Activated naive CD4-positive, alpha-beta T cell treated with anti-CD3 and anti-CD28 coated beads, Interleukin-2, amount 50 U/mL, for 72 hours (primary cell): ENCODE measurements around the gene NBEA. TPM values are rescaled to one million over a fixed set of nuclear protein-coding genes. Genes with fewer than 3 reads are reported as not detected.

Experiments used
- ATAC-seq, 2 donors: fragments of 150-1000 bp; cut with Tn5 transposase; 2 replicates each; pipeline ENCODE4 v1.10.0; 2021; ENCODE audit warnings: mild to moderate bottlenecking in 2 of 2, moderate library complexity in 2 of 2
- DNase-seq, 2 donors: peaks; one replicate each; pipeline ENCODE4 v3.0.0; 2021 to 2022; ENCODE audit warnings: low spot score in 2 of 2
- H3K27ac Mint-ChIP-seq, 2 donors: one replicate each; pipeline ENCODE4 v1.8.0; 2022; ENCODE audit warnings: mild to moderate bottlenecking in 2 of 2, mixed read lengths in 2 of 2
- H3K36me3 Mint-ChIP-seq, 2 donors: one replicate each; pipeline ENCODE4 v1.8.0; 2022; ENCODE audit warnings: mixed read lengths in 2 of 2
- H3K9me3 Mint-ChIP-seq, 2 donors: one replicate each; pipeline ENCODE4 v1.8.0; 2022; ENCODE audit warnings: mixed read lengths in 2 of 2
- total RNA-seq, 2 donors: library from RNA; stranded (reverse); gene quantifications; one replicate each; pipeline ENCODE4 v1.2.3, GENCODE V29; 2022

NBEA gene
- total RNA-seq, 2 donors from 2014 or later = 0.37 to 0.84 TPM

- Mint-ChIP-seq H3K36me3 (peaks cover 26 to 38% of the 10 kb centered on the region in 2 donors), H3K27ac (no peak overlapping the region), H3K9me3 (peaks cover 0 to 4% of the 10 kb centered on the region in 2 donors)
- no peak for DNase-seq
- no peak for ATAC-seq
Measured at GRCh38 chr13:35477386-35477946, 535.4 kb downstream of the NBEA start.

GRCh38 chr13:35478271-35479037 lies 536.4 kb downstream of the NBEA start:
- peaks cover 26 to 38% of the 10 kb centered on the region in 2 donors for H3K36me3 Mint-ChIP-seq
- ATAC-seq = no peak
- no peak for DNase-seq
- no peak overlapping the region for H3K27ac Mint-ChIP-seq
- peaks cover 0 to 4% of the 10 kb centered on the region in 2 donors for H3K9me3 Mint-ChIP-seq

GRCh38 chr13:35479038-35479492 lies 537.0 kb downstream of the NBEA start:
- no peak for ATAC-seq
- peaks cover 0 to 4% of the 10 kb centered on the region in 2 donors for H3K9me3 Mint-ChIP-seq
- H3K27ac Mint-ChIP-seq = no peak overlapping the region

GRCh38 chr13:35479706-35480105 lies 537.6 kb downstream of the NBEA start:
- Mint-ChIP-seq H3K36me3 (peaks cover 21 to 33% of the 10 kb centered on the region in 2 donors), H3K9me3 (peaks cover 0 to under 1% of the 10 kb centered on the region in 2 donors), H3K27ac (no peak overlapping the region)
- DNase-seq = no peak
- ATAC-seq = no peak

More at GRCh38 chr13:35479038-35479492, 537.0 kb downstream of the NBEA start:
- peaks cover 26 to 38% of the 10 kb centered on the region in 2 donors for H3K36me3 Mint-ChIP-seq
- no peak for DNase-seq

GRCh38 chr13:35480346-35480745 lies 538.3 kb downstream of the NBEA start:
- DNase-seq = no peak

GRCh38 chr13:35481777-35482176 lies 539.7 kb downstream of the NBEA start:
- DNase-seq = no peak
- Mint-ChIP-seq H3K27ac (no peak overlapping the region), H3K9me3 (no peaks in the 10 kb centered on the region), H3K36me3 (peaks cover under 1 to 15% of the 10 kb centered on the region in 2 donors)
- no peak for ATAC-seq

More at GRCh38 chr13:35480346-35480745, 538.3 kb downstream of the NBEA start:
- Mint-ChIP-seq H3K27ac (no peak overlapping the region), H3K9me3 (no peaks in the 10 kb centered on the region), H3K36me3 (peaks cover 14 to 29% of the 10 kb centered on the region in 2 donors)
- ATAC-seq = no peak

GRCh38 chr13:35482527-35482926 lies 540.5 kb downstream of the NBEA start:
- no peak for DNase-seq
- no peak for ATAC-seq
- Mint-ChIP-seq H3K36me3 (peaks cover 0 to 10% of the 10 kb centered on the region in 2 donors), H3K27ac (no peak overlapping the region), H3K9me3 (no peaks in the 10 kb centered on the region)

- DNase-seq (no peak), ATAC-seq (no peak)
- peaks cover 0 to 5% of the 10 kb centered on the region in 2 donors for H3K36me3 Mint-ChIP-seq
- no peak overlapping the region for H3K27ac Mint-ChIP-seq
- no peaks in the 10 kb centered on the region for H3K9me3 Mint-ChIP-seq
Measured at GRCh38 chr13:35483761-35484160, 541.7 kb downstream of the NBEA start.

- H3K36me3 Mint-ChIP-seq = no peaks in the 10 kb centered on the region
- no peak overlapping the region for H3K27ac Mint-ChIP-seq
- H3K9me3 Mint-ChIP-seq = no peaks in the 10 kb centered on the region
- ATAC-seq (no peak), DNase-seq (no peak)
Measured at GRCh38 chr13:35484384-35484783, 542.3 kb downstream of the NBEA start.

GRCh38 chr13:35485424-35485823 lies 543.4 kb downstream of the NBEA start:
- Mint-ChIP-seq H3K27ac (no peak overlapping the region), H3K36me3 (no peaks in the 10 kb centered on the region), H3K9me3 (no peaks in the 10 kb centered on the region)
- no peak for ATAC-seq
- no peak for DNase-seq

GRCh38 chr13:35489050-35489449 lies 547.0 kb downstream of the NBEA start:
- H3K9me3 Mint-ChIP-seq = peaks cover 0 to 4% of the 10 kb centered on the region in 2 donors
- DNase-seq (no peak), ATAC-seq (no peak)
- H3K27ac Mint-ChIP-seq = no peak overlapping the region
- H3K36me3 Mint-ChIP-seq = no peaks in the 10 kb centered on the region

GRCh38 chr13:35496006-35496405 lies 553.9 kb downstream of the NBEA start:
- peaks cover 0 to 8% of the 10 kb centered on the region in 2 donors for H3K9me3 Mint-ChIP-seq
- no peak overlapping the region for H3K27ac Mint-ChIP-seq
- DNase-seq = no peak
- H3K36me3 Mint-ChIP-seq = peaks cover 4 to 6% of the 10 kb centered on the region in 2 donors
- no peak for ATAC-seq

- ATAC-seq (no peak), DNase-seq (no peak)
- H3K36me3 Mint-ChIP-seq = peaks cover 4 to 6% of the 10 kb centered on the region in 2 donors
- peaks cover 0 to 6% of the 10 kb centered on the region in 2 donors for H3K9me3 Mint-ChIP-seq
- H3K27ac Mint-ChIP-seq = no peak overlapping the region
Measured at GRCh38 chr13:35496761-35497386, 554.8 kb downstream of the NBEA start.

GRCh38 chr13:35498231-35498630 lies 556.2 kb downstream of the NBEA start:
- Mint-ChIP-seq H3K27ac (no peak overlapping the region), H3K9me3 (peaks cover 0 to 3% of the 10 kb centered on the region in 2 donors), H3K36me3 (peaks cover 4 to 6% of the 10 kb centered on the region in 2 donors)
- DNase-seq = no peak
- ATAC-seq = no peak

- peaks cover 4 to 6% of the 10 kb centered on the region in 2 donors for H3K36me3 Mint-ChIP-seq
Measured at GRCh38 chr13:35499196-35499662, 557.2 kb downstream of the NBEA start.

GRCh38 chr13:35499676-35500075 lies 557.6 kb downstream of the NBEA start:
- DNase-seq (no peak), ATAC-seq (no peak)
- Mint-ChIP-seq H3K27ac (no peak overlapping the region), H3K36me3 (peaks cover 2 to 3% of the 10 kb centered on the region in 2 donors), H3K9me3 (peaks cover 0 to 2% of the 10 kb centered on the region in 2 donors)

More at GRCh38 chr13:35499196-35499662, 557.2 kb downstream of the NBEA start:
- H3K9me3 Mint-ChIP-seq = peaks cover 0 to 3% of the 10 kb centered on the region in 2 donors
- DNase-seq (no peak), ATAC-seq (no peak)
- H3K27ac Mint-ChIP-seq = no peak overlapping the region

GRCh38 chr13:35500144-35500543 lies 558.1 kb downstream of the NBEA start:
- DNase-seq = no peak
- no peak for ATAC-seq
- H3K36me3 Mint-ChIP-seq = no peaks in the 10 kb centered on the region
- no peak overlapping the region for H3K27ac Mint-ChIP-seq
- no peaks in the 10 kb centered on the region for H3K9me3 Mint-ChIP-seq
